Measurements from ENCODE around the gene COPZ1.

COPZ1 gene

DNA sequence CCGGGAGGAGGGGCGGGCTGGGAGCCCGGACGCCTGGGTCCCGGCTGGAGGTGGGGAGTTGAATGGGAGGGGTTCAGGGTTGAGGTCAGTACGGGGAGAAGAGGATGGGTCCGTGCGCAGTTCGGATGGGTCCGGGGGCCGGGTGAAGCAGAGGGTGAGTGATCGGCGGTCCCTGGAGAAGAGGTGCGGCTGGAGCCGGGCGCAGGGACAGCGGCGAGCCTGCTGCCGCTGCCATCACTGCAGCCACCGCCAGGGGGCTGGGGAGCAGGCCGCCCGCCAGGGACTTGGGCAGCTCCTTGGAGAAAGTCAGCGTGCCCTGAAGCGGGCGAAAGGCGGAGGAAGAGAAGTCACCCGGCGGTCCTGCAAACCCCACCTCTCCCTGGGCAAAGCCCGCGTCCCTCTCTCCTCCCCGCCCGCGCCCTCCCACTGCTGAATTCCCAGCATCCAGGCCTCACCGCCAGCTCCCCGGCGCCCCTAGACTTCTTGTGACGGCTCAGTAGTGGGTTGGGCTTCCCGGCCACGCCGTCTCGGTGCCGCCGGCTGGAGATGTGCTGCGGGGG is 45.3 kb downstream of the COPZ1 start:
- H3K36me3 ChIP-seq (ENCODE audit: control insufficient read depth, insufficient read depth, low read length): no peaks in the 10 kb centered on the region
- no peaks in the 10 kb centered on the region for H3K27me3 ChIP-seq (replicated peaks; ENCODE audit: control insufficient read depth, insufficient read depth, low read length, poor library complexity, severe bottlenecking)
- no peak overlapping the region for H3K27ac ChIP-seq (ENCODE audit: insufficient read depth, low read length, poor library complexity, severe bottlenecking)
- peaks cover 20% of the 10 kb centered on the region for H3K4me1 ChIP-seq (ENCODE audit: control insufficient read depth, insufficient read depth, low read length, poor library complexity, severe bottlenecking)
- no peaks in the 10 kb centered on the region for H3K9me3 ChIP-seq (ENCODE audit: control insufficient read depth, low read length)
- H3K4me3 ChIP-seq (ENCODE audit: insufficient read depth, low read depth, low read length, poor library complexity, severe bottlenecking): no peak overlapping the region
- no peak for DNase-seq

DNA sequence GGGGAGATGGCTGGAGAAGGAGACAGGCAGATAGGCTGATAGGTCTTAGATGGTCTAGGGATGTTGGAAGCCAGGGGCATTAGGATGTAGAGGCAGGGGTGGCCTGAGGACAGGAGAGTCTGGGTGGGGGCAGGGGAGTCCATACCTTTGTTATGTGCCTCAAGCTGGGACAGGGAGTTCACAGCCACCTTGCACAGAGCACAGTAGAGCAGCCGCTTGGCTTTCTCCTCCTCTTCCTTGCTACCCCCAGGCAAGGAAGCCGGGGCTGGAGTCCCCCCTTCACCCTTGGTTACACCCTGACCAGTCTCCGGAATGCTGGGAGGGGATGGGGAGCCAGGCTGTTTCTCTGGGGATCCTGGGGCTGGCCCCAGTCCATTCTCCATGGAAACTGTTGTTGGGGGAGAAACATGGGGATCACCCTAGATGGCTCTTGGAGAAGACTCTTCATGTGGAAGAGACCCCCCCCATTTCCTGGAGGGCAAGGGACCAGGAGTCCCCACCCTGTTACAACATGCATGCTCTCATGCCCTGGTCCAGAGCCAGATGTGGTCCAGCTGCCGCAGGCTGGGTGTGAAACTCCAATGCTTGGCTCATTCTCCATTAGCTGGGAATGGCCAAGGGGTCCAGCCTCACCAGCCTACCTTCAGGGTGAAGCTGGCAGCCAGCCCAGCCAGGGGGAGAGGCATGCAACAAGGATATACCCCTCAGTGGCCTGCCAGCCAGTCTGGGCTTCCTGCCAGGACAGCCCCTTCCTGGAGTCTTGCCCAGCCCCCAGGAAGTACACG is 46.6 kb downstream of the COPZ1 start:
- Histone ChIP-seq H3K27me3 (replicated peaks; ENCODE audit: control insufficient read depth, insufficient read depth, low read length, poor library complexity, severe bottlenecking) (no peaks in the 10 kb centered on the region), H3K4me1 (ENCODE audit: control insufficient read depth, insufficient read depth, low read length, poor library complexity, severe bottlenecking) (peaks cover 20% of the 10 kb centered on the region), H3K4me3 (ENCODE audit: insufficient read depth, low read depth, low read length, poor library complexity, severe bottlenecking) (no peak overlapping the region), H3K9me3 (ENCODE audit: control insufficient read depth, low read length) (no peaks in the 10 kb centered on the region), H3K27ac (ENCODE audit: insufficient read depth, low read length, poor library complexity, severe bottlenecking) (no peak overlapping the region), H3K36me3 (ENCODE audit: control insufficient read depth, insufficient read depth, low read length) (no peaks in the 10 kb centered on the region)
- DNase-seq: no peak

DNA sequence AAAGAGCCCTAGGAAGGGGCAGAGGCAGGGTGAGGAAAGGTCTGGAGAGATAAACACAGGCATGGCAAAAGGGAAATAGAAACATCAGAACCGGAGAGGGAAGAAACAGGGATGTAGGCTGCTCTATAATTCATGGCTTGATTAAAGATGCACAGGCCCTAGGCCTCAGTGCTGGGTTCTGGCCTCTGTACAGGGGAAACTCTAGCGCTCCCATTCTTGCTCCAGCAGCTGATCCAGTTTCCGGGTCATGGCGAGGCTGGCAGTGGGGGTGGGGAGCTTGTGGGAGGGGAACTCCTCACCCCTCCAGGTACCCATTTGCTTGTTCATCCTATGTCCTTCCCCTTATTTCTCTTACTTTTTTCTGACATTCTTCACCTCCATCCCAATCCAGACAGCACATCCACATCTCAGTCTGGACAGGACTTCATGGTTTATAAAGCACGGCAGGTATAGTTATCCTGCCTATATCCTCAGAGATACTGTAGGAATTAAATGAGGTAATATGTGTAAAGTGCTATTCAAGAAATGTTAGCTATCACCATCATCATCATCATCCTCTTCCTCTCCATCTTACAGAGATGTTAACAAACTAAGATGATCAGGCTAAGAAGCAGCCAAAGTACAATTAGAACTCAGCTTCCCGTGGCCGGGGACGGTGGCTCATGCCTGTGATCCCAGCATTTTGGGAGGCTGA is 47.3 kb downstream of the COPZ1 start:
- peaks cover 20% of the 10 kb centered on the region for H3K4me1 ChIP-seq (ENCODE audit: control insufficient read depth, insufficient read depth, low read length, poor library complexity, severe bottlenecking)
- H3K9me3 ChIP-seq (ENCODE audit: control insufficient read depth, low read length): no peaks in the 10 kb centered on the region
- no peak overlapping the region for H3K27ac ChIP-seq (ENCODE audit: insufficient read depth, low read length, poor library complexity, severe bottlenecking)
- no peak overlapping the region for H3K4me3 ChIP-seq (ENCODE audit: insufficient read depth, low read depth, low read length, poor library complexity, severe bottlenecking)
- no peaks in the 10 kb centered on the region for H3K27me3 ChIP-seq (replicated peaks; ENCODE audit: control insufficient read depth, insufficient read depth, low read length, poor library complexity, severe bottlenecking)
- no peaks in the 10 kb centered on the region for H3K36me3 ChIP-seq (ENCODE audit: control insufficient read depth, insufficient read depth, low read length)
- no peak for DNase-seq

DNA sequence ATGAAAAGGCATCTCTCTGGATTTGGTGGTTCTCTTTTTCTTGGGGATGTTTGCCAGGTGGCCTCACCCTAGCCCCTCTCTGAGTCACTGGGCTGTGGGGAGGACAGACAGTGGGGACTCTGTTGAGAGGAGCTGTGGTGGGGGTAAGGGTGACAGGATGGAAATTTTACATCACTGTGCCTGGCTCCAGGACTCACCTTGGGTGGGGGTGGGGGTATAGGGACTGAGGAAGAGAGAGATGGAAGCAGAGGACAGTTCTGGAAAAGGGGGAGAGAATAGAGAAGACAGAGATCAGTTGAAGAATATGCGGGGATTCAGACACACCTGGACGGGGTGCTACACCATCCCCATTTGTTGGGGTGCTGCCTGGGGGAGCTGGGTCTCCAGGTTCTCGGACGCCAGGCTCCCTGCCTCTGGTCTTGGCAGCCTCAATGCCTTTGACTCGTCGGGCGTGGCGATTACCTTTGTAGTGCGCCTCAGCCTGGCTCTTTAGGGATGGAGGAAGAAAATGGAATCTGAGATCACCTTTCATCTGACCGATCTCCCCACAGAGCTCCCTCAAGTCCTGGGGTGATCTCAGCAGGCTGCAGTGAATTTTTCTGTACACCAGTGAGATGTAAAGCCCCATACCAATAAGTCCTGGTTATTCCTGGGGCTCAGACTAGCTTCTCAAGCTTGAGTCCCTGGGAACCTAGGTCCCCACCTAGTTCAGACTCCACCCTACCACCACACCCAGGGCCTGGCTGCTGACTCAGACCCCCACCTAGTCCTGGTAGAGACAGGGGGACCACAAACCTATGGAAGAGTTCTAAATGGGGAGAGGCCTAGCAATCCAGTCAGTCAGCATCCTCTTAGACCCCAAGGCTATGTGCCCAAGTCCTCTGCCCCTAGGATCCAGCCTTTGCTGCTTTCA is 49.0 kb downstream of the COPZ1 start:
- no peaks in the 10 kb centered on the region for H3K36me3 ChIP-seq (ENCODE audit: control insufficient read depth, insufficient read depth, low read length)
- H3K27me3 ChIP-seq (replicated peaks; ENCODE audit: control insufficient read depth, insufficient read depth, low read length, poor library complexity, severe bottlenecking): no peaks in the 10 kb centered on the region
- H3K4me1 ChIP-seq (ENCODE audit: control insufficient read depth, insufficient read depth, low read length, poor library complexity, severe bottlenecking): peaks cover 11% of the 10 kb centered on the region
- H3K4me3 ChIP-seq (ENCODE audit: insufficient read depth, low read depth, low read length, poor library complexity, severe bottlenecking): no peak overlapping the region
- H3K9me3 ChIP-seq (ENCODE audit: control insufficient read depth, low read length): no peaks in the 10 kb centered on the region
- no peak for DNase-seq
- no peak overlapping the region for H3K27ac ChIP-seq (ENCODE audit: insufficient read depth, low read length, poor library complexity, severe bottlenecking)

DNA sequence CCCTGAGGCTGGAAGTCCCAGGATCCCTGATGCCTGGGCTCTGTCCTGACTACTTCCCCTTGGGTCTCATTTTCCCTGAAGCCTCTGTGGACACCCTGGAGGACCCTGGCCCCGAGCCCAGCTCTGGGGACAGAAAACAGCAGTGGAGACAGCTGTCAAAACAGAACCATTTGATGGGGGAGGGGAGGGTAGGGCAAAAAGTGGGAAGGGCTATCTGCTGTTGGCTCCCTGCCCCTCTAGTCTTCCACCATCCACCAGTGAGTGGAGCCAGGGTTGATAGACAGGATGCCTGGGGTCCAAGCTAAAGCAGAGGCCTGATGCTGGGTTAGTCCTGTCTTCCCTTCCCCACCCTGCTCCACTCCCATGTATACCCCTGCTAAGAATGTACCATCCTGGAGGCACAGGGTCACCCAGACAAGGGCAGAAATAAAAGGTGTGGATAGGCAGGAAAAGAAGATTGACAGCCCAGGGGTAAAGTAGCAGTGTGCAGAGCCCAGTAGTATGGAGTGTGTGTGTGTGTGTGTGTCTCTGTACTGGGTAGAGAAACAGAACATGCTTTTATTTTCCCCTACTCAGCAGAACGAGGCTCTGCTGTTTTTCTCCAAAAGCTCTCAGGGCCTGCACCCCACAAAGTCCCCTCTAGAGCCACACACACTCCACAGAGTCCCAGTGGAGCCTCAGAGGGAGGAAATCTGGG is 49.8 kb downstream of the COPZ1 start:
- H3K27ac ChIP-seq (ENCODE audit: insufficient read depth, low read length, poor library complexity, severe bottlenecking): no peak overlapping the region
- DNase-seq: no peak
- peaks cover 13% of the 10 kb centered on the region for H3K4me1 ChIP-seq (ENCODE audit: control insufficient read depth, insufficient read depth, low read length, poor library complexity, severe bottlenecking)
- no peaks in the 10 kb centered on the region for H3K9me3 ChIP-seq (ENCODE audit: control insufficient read depth, low read length)
- no peak overlapping the region for H3K4me3 ChIP-seq (ENCODE audit: insufficient read depth, low read depth, low read length, poor library complexity, severe bottlenecking)
- H3K36me3 ChIP-seq (ENCODE audit: control insufficient read depth, insufficient read depth, low read length): no peaks in the 10 kb centered on the region
- H3K27me3 ChIP-seq (replicated peaks; ENCODE audit: control insufficient read depth, insufficient read depth, low read length, poor library complexity, severe bottlenecking): no peaks in the 10 kb centered on the region

DNA sequence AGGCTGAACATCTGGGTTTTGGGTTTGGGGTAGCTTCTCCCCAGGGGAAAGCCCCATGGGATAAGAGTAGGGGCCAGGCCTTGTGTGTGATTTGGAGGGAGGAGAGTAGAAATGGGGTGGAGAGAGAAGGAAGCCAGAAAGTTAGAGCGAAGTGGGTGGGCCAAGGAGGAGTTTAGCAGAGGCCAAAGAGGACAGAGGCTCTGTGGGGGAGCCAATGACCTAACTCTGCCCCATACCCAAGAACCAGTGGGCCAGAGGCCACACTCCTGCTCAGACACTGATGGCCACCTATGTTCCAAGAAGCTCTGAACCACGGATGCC is 50.3 kb downstream of the COPZ1 start:
- peaks cover 13% of the 10 kb centered on the region for H3K4me1 ChIP-seq (ENCODE audit: control insufficient read depth, insufficient read depth, low read length, poor library complexity, severe bottlenecking)
- H3K4me3 ChIP-seq (ENCODE audit: insufficient read depth, low read depth, low read length, poor library complexity, severe bottlenecking): no peak overlapping the region
- H3K9me3 ChIP-seq (ENCODE audit: control insufficient read depth, low read length): no peaks in the 10 kb centered on the region
- H3K27me3 ChIP-seq (replicated peaks; ENCODE audit: control insufficient read depth, insufficient read depth, low read length, poor library complexity, severe bottlenecking): no peaks in the 10 kb centered on the region
- H3K36me3 ChIP-seq (ENCODE audit: control insufficient read depth, insufficient read depth, low read length): no peaks in the 10 kb centered on the region
- DNase-seq: no peak
- no peak overlapping the region for H3K27ac ChIP-seq (ENCODE audit: insufficient read depth, low read length, poor library complexity, severe bottlenecking)

DNA sequence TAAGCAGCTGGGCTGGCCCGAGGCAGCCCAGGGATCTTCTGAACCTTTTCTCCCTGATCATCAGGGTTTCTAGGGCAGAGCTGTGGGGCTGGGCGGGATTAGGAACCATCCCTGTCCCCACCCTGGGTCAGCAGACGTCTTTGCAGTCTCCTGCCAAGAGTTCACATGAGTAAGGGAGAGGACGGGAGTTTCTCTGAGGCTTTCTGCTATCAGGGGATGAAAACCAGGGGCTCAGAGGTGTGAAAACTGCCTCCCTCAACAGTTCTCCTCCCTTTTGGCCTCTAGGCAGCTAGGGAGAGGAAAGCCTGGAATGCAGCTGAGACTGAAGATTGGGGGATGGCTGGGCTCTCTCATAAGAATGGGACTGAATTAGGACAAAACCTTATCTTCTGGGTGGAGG is 51.7 kb downstream of the COPZ1 start:
- Histone ChIP-seq H3K27me3 (replicated peaks; ENCODE audit: control insufficient read depth, insufficient read depth, low read length, poor library complexity, severe bottlenecking) (no peaks in the 10 kb centered on the region), H3K4me3 (ENCODE audit: insufficient read depth, low read depth, low read length, poor library complexity, severe bottlenecking) (no peak overlapping the region), H3K4me1 (ENCODE audit: control insufficient read depth, insufficient read depth, low read length, poor library complexity, severe bottlenecking) (peaks cover 12% of the 10 kb centered on the region), H3K36me3 (ENCODE audit: control insufficient read depth, insufficient read depth, low read length) (no peaks in the 10 kb centered on the region), H3K27ac (ENCODE audit: insufficient read depth, low read length, poor library complexity, severe bottlenecking) (no peak overlapping the region), H3K9me3 (ENCODE audit: control insufficient read depth, low read length) (no peaks in the 10 kb centered on the region)
- DNase-seq: no peak

DNA sequence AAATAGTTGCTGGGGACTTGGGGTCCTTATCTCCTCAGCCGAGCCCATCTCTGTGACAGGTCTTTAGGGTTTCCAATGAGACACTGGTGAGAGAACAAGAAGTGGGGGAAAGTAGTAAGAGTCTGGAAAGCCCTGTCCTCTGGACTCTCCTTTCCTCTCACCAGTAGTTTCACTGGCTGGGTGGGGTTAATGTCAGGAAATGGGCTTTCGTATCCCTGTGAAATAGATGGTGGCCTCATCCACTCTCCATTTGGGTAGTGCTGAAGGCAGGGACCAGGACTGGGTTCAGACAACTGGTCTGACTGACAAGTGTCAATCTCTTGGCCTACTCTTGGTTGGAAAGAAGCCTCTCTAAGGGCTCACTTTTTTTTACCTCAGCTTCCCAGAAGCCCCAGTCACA is 52.1 kb downstream of the COPZ1 start:
- DNase-seq: no peak
- Histone ChIP-seq H3K4me1 (ENCODE audit: control insufficient read depth, insufficient read depth, low read length, poor library complexity, severe bottlenecking) (peaks cover 8% of the 10 kb centered on the region), H3K4me3 (ENCODE audit: insufficient read depth, low read depth, low read length, poor library complexity, severe bottlenecking) (no peak overlapping the region), H3K9me3 (ENCODE audit: control insufficient read depth, low read length) (no peaks in the 10 kb centered on the region), H3K27ac (ENCODE audit: insufficient read depth, low read length, poor library complexity, severe bottlenecking) (no peak overlapping the region), H3K36me3 (ENCODE audit: control insufficient read depth, insufficient read depth, low read length) (no peaks in the 10 kb centered on the region), H3K27me3 (replicated peaks; ENCODE audit: control insufficient read depth, insufficient read depth, low read length, poor library complexity, severe bottlenecking) (no peaks in the 10 kb centered on the region)

DNA sequence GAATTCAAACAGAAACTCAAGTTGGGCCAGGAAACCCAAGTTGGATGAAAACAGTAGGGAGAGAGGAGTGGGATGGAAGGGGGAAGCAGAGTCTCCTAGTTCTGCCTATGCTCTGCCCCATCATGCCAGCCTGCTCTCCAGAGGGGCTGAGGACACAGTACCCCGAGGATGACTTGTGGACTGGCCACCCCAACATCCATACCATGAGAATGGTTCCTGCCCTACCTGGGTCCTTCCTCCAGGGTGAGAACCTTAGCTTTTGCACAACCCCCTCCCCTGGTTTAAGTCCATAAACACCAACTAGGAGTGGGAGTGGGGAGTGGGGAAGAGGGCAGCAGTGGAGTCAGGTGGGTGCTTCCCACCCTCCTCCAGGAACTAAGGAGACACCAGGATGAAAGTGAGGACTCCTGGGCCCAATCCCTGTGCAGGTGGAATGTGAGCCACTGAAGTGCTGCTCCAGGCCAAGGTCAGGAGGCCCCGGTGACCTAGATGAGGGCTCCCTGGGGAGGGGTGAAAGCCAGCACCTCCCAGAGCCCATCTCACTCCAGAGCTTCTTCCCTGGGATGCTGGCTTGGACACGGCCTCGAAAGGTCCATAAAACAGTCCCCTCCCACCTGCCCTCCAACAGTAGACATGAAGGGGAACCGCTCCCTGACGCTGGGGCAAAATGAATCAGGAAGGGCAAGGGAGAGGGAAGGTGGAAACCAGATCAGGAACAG is 53.0 kb downstream of the COPZ1 start:
- no peaks in the 10 kb centered on the region for H3K36me3 ChIP-seq (ENCODE audit: control insufficient read depth, insufficient read depth, low read length)
- peaks cover 5% of the 10 kb centered on the region for H3K4me1 ChIP-seq (ENCODE audit: control insufficient read depth, insufficient read depth, low read length, poor library complexity, severe bottlenecking)
- H3K4me3 ChIP-seq (ENCODE audit: insufficient read depth, low read depth, low read length, poor library complexity, severe bottlenecking): no peak overlapping the region
- no peak for DNase-seq
- no peaks in the 10 kb centered on the region for H3K27me3 ChIP-seq (replicated peaks; ENCODE audit: control insufficient read depth, insufficient read depth, low read length, poor library complexity, severe bottlenecking)
- no peak overlapping the region for H3K27ac ChIP-seq (ENCODE audit: insufficient read depth, low read length, poor library complexity, severe bottlenecking)
- no peaks in the 10 kb centered on the region for H3K9me3 ChIP-seq (ENCODE audit: control insufficient read depth, low read length)
